Prostate gland (tissue), 2 donors: ENCODE data around the gene UNC50.

Experiments used
- POLR2A ChIP-seq: fragments of 450-650 bp; IDR thresholded peaks from one replicate; pipeline ENCODE4 v1.6.1; 2016; ENCODE audit warnings: antibody characterized with exemption, mild to moderate bottlenecking
- POLR2AphosphoS5 ChIP-seq: sonication (generic); formaldehyde crosslinking; IDR thresholded peaks from one replicate; pipeline ENCODE4 v1.6.1; 2017; ENCODE audit warnings: antibody characterized with exemption
- TF ChIP-seq, protein P1 (sequence below), 4 experiments: fragments of 200-600 bp in 2 of 4; fragments of 450-650 bp in 2 of 4; sonication (generic) in 2 of 4; IDR thresholded peaks; 1 replicate in 3 of 4; 2 replicates in 1 of 4; pipeline ENCODE4 v1.5.1; 2016 to 2019; ENCODE audit warnings: antibody characterized with exemption in 4 of 4, mild to moderate bottlenecking in 2 of 4, moderate library complexity in 2 of 4

DNA sequence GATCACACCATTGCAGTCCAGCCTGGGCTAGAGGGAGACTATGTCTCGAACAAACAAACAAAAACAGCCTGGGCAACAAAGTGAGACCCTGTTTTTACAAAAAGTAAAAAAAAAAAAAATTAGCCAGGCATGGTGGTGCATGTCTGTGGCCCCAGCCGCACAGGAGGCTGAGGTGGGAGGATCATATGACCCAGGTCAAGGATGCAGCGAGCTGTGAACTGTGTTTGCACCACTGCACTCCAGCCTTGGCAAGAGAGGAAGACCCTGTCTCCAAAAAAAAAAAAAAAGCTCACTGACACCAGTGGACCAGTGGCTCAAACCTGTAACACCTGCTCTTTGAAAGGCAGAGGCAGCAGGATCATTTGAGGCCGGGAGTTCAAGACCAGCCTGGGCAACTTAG lies 40.1 kb downstream of the UNC50 start:
- TF ChIP-seq, protein P1, sequence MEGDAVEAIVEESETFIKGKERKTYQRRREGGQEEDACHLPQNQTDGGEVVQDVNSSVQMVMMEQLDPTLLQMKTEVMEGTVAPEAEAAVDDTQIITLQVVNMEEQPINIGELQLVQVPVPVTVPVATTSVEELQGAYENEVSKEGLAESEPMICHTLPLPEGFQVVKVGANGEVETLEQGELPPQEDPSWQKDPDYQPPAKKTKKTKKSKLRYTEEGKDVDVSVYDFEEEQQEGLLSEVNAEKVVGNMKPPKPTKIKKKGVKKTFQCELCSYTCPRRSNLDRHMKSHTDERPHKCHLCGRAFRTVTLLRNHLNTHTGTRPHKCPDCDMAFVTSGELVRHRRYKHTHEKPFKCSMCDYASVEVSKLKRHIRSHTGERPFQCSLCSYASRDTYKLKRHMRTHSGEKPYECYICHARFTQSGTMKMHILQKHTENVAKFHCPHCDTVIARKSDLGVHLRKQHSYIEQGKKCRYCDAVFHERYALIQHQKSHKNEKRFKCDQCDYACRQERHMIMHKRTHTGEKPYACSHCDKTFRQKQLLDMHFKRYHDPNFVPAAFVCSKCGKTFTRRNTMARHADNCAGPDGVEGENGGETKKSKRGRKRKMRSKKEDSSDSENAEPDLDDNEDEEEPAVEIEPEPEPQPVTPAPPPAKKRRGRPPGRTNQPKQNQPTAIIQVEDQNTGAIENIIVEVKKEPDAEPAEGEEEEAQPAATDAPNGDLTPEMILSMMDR (IDR thresholded peaks at IDR 0.05): no peak
- TF ChIP-seq POLR2A (no peak), POLR2AphosphoS5 (no peak)
